Stimulated activated CD4-positive, alpha-beta T cell treated with anti-CD3 and anti-CD28 coated beads, Interleukin-12 subunit alpha, Interleukin-12 subunit beta, amount 100 ng/mL, for 4 hours (primary cell): ENCODE measurements around the gene ACVRL1.

Source experiments
- DNase-seq: peaks from one replicate; pipeline ENCODE4 v3.0.0-alpha.2; 2020

Gene ACVRL1

DNA sequence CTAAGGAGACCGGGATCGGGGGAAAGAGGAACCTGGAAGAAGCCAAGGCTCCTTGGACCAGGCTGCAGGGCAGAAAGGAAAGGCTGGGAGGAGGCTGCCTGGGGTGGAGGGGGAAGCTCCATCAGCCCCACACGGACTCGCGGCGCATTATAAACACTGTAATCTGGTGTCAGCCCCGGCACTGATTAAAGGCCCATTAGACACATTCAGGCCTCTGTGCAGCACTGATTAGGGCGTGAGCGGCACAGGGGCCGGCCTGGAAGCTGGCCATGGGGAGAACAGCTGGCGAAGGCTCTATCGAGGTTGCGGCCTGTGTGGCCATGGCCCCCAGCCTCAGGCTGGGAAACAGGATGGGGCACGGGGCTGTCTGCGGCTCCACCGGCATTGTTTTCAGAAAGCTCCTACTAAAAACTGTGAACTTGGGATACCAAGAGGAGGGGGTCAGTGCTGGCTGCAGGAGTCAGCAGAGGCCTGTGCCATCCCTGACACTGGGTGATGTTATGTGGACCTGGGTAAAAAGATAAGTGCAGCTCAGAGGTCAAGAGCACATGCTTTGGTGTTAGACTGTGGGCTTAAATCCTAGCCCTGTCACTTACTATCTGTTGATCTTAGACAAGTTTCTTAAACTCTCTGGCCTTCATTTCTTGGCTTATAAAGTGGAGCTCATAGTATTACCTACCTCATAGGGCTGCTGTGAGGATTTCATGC lies 10.6 kb downstream of the ACVRL1 start:
- DNase-seq = no peak

DNA sequence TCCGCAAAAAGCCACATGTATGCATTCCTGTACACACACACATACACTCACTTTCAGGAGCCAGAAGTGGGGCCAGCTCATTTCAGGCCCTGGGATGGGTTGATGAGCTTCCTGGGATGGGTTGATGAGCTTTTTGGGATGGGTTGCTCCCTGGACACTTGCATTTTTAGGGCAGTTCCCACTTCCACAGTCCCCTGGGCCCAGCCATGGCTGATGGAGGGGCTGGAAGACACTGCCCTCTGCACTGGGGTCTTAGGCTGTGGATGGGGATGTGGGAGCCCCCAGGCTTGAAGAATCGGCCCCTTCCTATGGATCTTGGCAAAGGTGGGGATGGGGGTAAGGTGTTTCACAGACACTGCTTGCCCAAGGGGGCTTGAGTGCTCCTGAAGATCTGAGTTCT lies 12.7 kb downstream of the ACVRL1 start:
- no peak for DNase-seq

DNA sequence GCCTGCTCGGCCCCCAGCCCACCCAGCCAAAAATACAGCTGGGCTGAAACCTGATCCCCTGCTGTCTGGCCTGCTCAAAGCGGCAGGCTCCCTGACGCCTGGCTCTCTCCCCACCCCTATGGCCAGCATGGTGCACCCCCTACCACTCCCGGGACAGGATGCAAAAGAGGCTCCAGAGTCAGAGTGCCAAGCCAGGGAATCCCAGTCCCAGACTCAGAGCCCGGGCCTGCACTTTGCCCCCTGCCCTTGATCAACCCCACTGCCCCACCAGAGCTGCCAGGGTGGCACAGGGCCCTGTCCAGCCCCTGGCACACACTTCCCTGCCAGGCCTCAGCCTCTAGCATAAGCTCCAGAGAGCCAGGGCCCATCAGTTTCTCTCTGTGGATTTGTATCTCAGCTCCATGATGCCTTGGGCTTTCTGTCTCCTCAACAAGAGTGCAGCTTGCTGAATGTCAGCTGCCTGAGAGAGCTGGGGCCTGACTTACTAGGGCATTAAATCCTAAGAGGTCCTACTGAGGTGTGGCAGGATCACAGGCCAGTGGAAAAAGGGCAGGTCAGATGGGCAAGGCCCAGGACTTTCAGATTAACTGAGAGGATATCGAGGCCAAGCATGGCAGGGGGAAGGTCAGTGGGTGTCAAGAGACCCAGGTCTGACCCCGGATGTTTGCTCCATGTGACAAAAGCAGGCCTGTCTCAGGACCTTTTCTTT lies 13.9 kb downstream of the ACVRL1 start:
- DNase-seq = no peak

DNA sequence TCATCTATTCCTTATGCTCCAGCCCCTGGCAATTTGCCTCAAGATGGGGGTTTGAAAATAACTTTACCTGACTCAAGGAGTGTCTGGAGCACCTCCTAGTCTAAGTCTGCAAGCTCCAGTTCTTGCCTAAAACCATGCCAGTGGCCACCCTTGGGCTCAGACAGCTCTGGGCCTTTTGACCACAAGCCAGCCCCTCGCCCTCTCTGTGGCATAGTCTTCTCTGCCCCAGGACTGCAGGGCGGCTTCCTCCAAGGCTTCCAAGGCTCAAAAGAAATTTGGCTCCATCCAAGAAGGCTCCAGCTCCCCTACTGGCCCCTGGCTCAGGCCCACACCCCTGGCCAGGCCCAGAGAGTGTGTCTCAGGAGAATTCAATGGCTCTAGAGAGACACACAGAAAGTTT lies 14.8 kb downstream of the ACVRL1 start:
- no peak for DNase-seq

DNA sequence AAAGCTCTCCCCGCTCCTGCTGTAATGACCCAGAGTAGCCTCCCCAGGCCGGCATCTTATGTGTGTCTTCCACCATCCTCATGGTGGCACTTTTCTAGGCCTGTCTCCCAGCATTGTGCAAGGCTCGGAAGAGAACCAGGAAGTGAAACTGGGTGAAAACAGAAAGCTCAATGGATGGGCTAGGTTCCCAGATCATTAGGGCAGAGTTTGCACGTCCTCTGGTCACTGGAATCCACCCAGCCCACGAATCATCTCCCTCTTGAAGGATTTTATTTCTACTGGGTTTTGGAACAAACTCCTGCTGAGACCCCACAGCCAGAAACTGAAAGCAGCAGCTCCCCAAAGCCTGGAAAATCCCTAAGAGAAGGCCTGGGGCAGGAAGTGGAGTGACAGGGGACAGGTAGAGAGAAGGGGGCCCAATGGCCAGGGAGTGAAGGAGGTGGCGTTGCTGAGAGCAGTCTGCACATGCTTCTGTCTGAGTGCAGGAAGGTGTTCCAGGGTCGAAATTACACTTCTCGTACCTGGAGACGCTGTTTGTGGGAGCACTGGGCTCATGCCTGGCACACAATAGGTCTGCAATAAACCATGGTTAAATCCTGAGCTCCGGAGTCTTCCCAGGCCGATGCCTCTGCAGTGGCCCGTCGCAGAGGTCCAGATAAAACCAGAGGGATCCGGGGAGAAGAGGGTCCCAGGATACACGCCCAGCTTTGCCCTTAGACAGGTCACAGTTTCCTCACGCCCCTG lies 15.6 kb downstream of the ACVRL1 start:
- DNase-seq = no peak

DNA sequence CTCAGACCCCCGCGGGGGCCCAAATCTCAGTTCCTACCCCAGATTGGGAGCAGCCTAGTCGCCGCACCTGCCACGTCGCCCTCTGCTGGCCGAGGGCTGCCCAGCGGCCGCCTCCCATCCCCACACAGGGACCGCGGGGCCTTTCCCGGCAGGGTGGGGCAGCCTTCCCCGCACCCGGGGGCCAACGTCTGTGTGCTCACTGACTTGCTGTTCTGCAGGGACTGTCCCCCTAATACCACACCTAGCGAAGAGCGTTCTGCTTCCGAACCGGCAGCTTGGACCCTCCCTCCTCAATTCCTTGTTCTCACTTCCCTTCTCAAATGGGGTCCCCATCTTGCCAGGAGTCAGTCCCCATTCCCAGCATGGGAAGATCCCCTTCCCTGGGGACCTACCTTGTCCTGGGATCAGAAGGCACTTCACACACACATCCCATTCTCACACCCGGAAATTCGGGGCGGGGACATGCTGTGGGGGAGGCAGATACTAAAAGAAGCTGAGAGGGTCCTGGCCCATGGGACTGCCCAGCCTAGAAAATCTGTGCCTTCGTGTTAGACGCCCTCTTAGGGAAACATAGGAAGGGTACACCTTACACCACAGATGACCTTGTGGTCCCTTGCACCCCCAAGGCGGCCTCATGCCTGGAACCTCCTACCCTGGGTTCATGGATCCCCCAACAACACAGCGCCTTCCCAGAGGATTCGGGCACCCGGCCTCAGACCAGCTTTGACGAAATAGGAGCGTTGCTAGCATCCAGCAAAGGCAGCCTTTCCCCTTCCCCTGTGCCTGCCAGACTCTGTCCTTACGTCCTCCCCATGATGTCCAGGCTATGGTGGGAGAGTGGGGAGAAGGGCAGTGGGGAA lies 16.4 kb downstream of the ACVRL1 start:
- peak; percentile 65 for DNase-seq

DNA sequence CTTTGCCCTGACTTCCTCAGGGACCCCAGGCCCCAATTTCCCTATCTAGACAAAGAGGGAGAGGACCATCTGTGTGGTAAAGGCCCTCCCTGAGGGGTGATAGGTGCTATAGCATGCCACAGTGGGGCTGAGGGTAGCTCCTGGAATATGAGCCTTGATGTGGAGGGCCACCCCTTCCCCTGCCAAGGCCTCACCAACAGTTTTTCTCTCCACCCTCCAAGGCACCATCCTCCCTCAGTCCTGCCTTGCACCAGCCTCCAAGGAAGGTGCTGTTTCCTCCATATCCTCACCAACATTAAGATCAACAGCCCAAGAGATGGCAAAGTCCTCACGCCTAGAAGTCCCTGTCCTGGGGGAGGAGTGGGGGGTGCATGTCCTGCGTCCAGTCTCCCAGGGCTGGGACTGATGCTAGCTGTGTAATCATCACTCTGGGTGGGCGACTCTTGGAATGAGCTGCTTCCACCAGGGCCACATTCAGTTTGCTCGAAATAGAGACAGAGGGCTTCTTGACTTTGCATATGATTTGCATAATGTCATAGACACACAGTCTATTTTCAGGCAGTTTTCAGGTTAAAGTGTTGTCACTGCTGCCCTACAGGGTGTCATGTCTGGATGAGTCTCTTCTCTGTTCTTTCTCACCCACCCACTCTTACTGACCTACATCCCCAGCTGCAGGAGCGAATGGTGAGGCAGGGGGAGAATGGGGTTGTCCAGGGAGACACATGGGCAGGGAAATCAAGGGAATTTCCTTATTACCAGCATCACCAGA lies 17.4 kb downstream of the ACVRL1 start:
- DNase-seq = no peak

DNA sequence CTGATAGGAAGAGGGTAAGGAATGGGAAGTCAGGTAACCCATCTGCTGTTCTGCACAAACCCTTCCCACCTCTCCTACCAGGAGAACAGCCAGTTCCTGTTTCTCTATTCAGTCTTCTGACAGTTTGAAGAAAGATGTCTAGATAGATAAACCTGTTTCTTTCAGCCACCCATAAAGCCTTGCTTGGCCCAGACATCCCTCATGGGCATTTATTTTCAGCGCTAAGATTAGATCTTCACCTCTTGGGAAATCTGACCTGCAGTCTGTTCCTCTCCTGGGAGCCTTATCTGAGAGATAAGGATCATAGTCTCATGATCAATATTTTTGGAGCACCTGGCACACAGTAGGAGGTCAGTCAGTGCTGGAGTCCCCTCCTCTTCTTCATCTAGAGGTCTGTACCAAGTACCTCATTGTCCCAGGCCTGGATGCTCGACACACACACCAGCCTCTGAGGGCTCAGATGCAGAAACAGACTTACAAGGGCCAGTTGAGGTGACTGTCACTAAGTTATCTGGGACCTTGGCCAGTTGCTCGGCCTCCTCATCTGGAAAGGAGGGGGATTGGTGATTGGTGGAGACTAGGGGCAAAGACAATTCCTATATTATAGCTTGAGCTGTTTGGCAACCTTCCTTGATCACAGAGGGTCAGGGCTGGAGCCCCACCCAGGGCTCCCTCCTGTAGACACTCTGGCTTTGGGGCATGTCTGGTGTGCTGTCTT lies 18.2 kb downstream of the ACVRL1 start:
- DNase-seq = no peak

DNA sequence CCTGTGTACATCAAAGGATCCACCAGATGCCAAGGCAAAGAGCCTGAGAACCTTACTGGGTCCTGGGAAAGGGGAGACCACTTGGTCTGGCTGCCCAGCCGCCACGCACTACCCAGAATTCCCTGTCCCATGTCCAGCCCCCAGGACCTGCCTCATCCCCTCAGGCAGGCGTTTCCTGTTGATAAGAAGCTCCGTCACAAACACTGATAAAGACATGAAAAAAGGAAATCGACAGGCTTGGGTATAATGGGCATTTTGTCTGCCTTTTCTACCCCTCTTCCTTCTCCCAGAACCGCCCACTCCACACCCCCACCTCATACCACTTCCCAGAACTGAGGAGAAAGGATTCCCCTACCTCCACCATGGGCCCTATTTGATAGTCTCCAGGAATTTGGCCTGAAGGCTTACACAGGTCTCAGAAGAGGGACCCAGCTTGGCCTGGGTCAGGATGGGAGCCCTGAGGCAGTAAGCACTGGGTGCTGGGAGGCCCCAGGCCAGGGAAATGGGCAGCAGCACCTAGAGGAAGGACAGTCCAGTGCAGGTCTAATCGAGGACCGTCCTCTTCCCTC lies 18.8 kb downstream of the ACVRL1 start:
- DNase-seq = no peak

DNA sequence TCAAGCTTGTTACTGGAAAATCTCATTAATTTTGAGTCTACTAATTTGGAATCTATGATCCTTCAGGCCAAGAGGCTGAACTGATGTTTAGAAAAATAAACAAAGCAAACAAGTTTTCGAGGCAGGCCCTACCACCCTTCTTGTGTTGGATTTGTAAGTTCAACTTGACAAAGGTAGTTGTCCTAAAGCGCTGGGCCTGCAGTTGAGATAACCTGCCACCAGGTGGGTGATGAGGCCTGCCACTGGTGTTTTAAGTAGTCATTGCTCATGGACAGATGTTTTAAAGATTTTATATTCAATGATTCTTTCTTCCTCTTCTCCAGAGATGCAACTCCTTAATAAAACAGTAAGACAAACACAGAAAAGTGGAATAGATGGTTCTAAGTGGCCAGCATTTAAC lies 19.4 kb downstream of the ACVRL1 start:
- DNase-seq = peak; percentile 42

DNA sequence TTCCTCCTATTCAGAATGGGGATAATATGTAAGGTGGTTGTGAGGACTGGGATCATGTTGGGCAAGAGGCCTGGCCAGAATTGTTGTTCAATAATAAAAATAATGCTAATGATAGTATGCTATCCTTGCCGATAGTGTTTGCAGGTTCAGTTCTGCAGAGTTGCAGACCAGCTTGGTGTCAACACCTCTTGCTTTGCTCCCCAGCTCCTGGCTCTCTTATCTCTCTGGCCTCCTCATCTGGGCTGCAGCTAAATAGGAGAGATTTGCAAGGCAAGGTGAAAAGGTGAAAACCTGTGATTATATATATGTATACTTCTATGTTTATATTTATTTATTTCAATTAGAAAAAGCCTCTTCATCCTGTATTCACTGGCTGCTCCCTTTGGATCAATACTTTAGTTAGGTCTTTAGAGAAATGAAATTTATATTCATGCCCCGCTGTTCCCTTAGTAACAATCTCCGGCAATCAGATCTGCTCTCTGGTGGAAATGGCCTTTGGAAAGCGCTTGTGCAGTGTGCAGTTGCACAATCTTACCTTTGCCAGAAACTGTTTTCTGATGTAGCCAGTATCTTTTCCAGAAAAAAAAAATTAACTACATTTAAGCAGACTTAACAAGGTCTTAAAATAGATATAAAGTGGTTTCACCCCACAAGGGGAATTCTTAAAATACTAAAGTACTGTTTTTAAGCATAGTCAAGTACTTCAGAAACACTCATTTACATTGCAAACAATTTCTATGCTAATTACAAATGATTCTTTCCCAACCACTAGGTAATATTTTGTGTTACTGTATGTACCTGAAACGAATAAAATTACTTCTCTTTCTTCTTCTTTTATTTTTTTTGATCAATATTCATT lies 25.1 kb downstream of the ACVRL1 start:
- no peak for DNase-seq

DNA sequence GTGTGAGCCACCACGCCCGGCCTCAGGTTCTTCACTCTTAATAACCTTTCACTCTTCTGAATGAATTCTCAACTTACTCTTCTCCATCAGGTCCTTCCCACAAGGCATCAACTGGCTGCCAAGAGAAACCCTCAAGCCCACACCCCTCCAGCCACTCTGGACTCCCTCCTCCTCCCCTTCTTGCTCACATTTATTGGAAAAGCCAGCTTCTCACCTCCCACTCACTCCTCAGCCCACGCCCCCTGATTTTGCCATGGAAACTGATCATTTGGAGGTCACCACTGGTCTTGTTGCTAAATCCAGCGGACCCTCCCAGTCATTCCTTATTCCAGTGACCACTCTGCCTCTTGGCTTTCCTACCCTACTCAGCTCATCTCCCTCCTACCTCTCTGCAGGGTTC lies 26.8 kb downstream of the ACVRL1 start:
- DNase-seq = no peak

DNA sequence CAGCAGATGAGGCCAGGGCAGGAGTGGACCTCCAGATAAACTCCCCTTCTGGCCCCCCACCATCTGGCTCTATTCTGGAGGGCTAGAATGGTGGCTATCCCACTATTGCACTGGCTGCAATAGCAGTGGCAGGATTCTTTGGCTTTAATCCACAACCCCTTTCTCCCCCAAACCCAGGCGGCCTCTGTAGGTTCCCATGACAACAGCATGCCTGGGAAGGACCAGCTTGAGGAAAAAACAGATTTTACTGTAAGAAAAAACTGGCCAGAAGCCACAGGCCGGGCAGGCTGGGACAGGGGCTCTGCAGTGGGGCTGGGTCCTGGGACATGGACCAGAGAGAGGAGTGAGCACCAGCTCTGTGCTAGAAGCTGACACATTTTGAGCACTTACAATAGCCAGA lies 30.6 kb downstream of the ACVRL1 start:
- DNase-seq = no peak

DNA sequence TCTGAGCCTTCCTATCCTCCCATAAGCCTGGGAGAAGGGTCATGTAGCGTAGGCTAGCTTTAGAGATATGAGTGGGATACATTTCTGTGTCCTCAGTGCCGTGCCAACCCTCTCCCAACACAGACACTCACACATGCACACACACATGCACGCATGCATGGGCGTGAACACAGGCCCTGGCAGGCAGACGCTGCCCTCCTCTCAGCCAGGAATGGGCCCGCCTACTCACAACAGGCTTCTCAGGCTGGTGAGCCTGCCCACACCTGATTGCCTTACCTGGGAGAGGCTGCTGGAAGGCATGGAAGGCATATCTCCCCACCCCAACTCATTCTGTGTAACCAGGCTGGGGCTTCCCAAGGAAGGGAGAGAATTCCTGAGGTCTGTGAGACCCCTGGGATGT lies 31.4 kb downstream of the ACVRL1 start:
- DNase-seq = no peak

DNA sequence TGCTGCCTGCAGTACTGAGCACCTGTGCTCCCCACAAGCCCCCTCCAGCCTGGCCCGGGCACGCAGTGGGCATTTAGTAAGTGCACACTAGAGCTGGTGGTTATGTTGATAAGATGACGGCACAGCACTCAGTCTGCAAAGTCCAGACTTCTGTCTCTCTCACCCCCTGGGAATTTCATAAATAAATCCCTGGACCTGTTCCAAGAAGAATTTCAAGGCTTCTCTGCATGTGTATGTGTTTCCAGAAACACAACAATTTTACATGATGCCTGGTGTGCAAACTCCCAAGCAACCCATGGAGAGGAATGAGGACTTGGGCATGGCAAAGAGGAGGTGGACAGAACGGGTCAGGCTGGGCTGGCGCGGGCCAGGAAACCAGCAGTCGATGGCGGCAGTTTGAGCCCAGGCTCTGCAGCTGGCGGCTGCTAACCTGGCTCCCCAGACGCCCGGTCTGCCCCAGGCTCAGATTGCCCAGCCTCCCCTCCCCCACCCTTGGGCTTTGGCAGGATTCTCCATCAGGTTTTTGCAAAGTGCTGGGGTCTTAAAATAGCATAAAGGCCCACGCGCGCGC lies 33.8 kb downstream of the ACVRL1 start:
- DNase-seq = no peak

DNA sequence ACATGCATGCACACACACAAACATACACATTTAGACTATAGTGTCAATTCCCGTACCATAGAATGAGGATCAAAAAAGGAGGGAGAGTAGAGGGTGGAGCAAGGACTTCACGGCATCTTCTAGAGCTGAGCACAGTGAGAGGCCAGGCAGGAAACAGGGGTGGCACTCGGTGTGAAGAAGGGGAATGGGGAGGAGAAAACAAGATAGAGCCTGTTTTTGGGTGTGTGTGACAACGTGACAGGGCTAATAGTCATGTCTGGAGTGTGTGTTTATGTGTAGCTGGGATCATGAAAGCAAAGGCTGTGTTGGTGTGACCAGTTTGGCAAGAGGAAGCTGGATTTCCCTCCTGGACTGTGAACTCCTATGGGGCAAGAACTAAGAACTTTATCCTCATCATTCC lies 34.3 kb downstream of the ACVRL1 start:
- DNase-seq = no peak

DNA sequence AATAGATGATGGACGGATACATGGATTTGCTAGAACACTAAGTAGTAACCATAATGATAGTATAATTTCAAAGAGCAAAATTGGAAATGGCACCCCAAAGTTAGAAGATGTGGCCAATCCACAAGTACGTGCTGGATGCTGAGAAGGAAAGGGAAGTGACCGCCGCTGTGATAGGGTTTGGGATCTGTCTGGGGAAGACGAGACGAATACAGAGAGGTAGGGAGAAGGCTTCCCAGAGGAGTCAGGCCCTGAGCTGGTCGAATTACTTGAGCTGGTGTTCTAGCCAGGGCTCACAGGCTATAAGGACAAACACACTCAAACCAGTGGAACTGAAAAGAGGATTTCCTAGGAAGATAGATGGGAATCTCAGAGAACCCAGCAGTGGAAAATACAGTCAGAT lies 34.8 kb downstream of the ACVRL1 start:
- DNase-seq = no peak

DNA sequence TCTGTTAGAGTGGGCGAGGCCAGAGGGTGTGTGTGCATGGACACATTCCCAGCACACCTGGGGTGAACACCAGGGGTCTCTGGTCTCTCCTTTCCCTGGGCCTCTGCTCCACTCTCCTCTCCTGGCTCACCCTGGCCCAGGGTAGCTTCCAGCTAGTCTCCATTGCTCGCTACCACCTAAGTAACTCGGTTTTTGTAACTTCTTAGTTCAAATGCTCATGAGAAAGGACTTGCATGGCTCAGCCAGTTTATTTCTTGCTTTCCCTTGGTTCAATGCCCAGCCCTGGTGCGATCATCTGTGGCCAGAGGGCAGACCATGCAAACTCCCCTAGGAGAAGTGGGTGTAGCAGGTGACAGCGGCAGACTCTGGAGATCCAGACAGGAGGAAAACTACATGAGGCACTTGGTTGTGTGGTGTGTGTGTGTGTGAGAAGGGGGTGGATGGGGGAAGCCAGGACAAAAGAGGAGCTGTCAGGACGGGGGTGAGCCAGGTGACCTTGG lies 35.2 kb downstream of the ACVRL1 start:
- no peak for DNase-seq

DNA sequence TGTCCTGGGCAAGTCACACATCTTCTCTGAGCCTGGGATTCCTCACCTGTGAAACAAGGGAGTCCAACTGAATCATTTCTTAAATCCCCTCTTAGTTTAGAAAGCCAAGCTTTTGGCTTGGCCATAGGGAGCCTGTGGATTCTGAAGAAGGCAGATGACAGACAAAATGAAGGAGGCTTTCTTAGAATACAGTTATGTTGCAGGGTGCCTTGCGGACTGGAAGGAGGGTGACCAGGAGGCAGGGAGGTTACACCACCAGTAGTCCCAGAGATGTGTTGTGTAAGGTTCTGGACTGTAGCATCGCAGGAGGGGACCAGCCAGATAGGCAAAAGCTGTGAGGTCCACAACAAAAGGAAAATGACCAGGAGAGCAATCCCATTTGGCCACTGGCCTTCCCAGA lies 36.0 kb downstream of the ACVRL1 start:
- DNase-seq = no peak
